GM21737 (cell line): ENCODE data around the gene FARS2.

Source experiments
- ATAC-seq: cut with Tn5 transposase; IDR thresholded peaks from one replicate; pipeline ENCODE4 v1.9.1; 2021; ENCODE audit warnings: mild to moderate bottlenecking, moderate library complexity; ENCODE audit not compliant: unreplicated experiment

FARS2 gene

DNA sequence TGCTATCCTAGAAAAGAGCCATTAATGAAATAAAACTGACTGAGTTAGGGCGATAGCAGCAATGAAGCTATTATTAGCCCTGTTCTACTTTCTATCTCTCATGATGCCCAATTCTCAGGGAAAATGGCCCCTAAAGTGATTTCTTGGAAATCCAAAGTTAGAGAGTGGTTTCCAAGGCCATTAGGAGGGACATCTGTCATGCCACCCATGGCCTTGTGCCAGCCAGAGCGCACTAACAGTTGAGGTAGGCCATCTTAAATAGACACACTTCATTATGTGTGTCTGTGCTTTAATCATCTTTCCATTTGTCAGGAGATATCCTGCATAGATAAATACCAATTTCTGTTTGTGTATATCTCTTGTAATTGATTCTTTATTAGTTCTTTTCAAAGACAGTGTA, 483.8 kb downstream of the FARS2 start:
- no peak for ATAC-seq

DNA sequence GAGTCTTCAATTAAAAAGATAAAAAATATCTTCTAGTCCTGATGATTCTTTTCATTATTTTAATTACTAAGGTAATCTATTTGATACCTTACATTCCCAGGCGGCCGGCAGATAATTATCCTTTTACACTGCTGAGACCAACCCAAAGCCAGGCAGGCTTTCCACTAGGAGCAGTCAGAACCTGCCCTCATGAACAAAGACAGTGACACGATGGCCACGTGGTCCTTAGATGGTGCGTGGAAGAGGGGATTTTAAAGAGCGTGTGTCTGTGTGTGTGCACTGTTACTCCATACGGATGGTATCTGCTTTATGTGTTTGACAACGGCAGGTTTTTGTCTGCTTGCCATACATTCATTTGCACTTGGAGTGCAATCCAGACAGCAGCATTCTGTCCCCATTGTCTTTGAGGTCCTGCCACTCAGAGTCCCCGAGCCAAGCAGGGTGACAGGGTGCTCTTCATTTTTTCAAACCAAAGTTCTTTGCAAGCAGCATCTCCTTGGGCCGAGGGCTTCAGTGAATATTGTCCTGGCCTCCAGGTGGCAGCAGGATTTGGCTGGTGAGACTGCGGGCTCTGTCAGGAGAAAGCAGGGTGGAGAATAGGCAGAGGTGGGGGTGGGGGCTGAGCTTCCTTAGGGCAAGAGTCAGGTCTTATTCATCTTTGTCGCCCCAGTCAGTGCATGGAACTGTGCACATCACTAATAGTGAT, 484.9 kb downstream of the FARS2 start:
- ATAC-seq, result no peak

- ATAC-seq, result no peak
Measured at GRCh38 chr6:5746759-5747130, 485.4 kb downstream of the FARS2 start.

DNA sequence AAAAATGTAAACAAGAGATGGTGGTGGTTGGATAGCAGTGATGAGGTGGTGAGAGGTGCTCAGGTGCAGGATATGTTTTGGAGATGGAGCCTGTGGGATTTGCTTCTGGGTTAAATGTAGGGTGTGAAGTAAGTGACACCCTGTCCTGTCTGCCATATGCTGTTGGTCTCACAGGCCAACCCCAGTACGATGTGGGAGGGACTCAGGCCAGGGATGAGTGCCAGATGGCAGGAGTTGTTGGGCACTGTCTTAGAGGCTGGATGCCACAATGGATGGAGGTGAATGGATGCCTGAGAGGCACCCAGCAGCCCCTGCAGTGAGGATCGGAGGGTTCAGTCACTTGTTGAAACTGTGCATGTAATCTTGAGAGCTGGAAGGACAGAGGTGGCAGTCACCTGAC, 486.1 kb downstream of the FARS2 start:
- no peak for ATAC-seq

- no peak for ATAC-seq
Measured at GRCh38 chr6:5749016-5749650, 487.8 kb downstream of the FARS2 start.

DNA sequence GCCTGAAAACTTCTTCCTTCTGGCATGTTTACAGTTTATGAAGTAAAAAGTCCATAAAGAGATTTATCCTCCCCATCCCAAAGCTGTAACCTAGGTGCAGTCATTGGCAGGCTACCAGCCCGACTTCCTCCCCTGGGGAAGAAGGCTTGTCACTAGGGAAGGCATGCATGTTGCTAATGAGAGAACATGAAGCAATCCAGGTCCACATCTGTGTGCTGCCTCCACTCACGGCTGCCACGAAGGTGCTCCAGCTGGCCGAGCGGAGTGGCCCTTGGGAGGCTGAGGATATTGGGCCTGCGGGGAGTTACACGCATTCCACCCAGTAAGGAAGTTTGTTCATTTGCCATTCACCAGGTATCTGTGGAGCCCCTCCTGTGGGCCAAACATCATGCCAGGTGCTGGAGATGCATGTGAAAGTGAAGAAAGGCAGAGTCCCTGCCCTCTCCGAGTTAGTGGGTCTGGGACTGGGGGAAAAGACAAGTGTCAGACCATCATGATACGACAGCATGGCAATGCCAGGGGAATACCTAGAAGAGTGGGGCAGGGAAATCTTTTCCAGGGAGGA, 488.4 kb downstream of the FARS2 start:
- no peak for ATAC-seq

DNA sequence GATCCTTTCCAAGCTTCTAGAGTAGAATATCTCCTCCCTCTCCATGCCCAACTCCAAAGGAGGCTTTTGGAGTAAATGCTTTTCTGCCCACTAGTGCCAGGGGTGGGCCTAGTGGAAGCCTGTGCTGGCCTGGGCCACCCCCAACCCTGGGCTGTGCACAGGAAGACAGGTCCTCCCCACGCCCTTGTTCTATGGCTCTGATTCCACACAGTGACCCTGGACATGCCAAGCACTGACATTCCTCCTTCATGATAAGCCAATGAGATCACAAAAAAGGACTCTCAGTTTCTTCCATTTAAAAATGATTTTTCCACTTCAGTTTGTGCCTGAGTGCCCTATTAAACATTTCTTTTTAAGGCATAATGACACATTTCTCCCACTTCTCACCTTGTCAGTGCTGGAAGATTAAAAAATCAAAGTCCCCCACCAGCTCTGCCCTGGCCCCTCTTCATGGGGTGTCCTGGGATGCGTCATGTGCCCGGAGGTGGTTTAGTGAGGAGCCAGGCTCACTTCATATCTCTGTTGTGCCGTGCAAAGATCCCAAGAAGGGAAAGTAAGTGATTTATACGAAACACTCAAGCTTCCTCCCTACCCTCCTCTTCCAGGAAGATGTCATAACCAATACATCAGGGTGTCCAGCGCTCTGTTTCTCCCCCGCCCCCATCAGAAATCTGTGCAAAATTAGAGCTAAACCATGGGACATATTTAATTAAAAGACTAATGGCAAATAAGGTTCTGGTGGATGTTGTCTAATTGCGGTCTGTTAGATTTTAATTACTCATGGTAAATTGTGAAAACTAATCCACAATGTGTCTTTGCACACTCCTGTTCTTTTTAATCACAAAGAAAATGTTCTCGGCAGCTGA, 490.4 kb downstream of the FARS2 start:
- no peak for ATAC-seq

DNA sequence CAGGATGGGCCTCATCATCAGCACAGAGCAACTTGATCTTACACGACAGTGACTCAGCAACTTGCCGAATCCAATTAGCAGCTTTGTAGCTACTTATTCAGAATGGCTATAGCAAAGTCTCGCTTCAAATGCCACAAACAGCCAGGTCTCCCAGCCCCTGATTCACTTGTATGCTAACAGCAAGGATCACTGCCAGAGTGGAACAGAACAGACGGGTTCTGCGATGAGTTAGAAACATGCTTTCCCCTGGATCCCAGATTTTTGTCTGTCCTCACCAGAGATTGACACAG, 491.0 kb downstream of the FARS2 start:
- no peak for ATAC-seq

DNA sequence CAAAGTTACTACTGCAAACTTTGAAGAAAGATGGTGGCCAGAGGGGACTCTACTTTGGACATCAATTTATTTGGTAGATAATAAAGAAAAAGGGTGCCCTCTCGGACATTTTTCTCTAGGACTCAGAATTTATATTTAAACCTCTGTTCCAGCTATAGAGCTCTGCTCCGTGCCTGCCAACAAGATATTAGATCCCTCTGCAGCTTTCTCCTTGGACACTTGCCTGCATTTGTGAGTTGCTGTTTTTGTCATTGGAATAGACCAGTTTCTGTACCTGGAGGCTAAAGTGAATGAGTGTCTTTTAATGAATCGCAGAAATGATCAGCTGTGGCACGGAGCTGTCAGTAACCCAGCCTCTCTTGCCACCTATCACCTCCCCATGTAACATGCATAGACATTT, 491.9 kb downstream of the FARS2 start:
- no peak for ATAC-seq

GRCh38 chr6:5754904-5755303, 493.6 kb downstream of the FARS2 start:
- no peak for ATAC-seq

- ATAC-seq, result no peak
Measured at GRCh38 chr6:5759571-5759970, 498.3 kb downstream of the FARS2 start.

DNA sequence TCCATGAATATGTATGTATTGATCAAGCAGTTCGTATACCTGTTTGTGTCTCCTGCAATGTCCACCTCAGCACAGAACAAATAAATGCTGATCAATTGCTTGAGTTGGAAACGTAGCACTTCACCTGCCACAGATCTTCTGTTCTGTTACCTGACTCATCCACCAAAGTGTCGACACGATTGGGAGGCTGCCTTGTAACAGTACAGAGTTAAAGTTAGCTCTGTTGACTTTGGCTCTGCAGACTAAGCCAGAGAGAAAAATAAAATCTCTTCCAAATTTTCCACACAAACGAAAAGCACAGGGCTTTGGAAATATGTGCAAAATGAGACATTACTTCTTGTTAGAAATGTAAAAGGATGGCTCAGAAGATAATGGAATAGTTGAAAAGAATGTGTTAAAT, 500.1 kb downstream of the FARS2 start:
- no peak for ATAC-seq

- ATAC-seq, result no peak
Measured at GRCh38 chr6:5762561-5762968, 501.3 kb downstream of the FARS2 start.

DNA sequence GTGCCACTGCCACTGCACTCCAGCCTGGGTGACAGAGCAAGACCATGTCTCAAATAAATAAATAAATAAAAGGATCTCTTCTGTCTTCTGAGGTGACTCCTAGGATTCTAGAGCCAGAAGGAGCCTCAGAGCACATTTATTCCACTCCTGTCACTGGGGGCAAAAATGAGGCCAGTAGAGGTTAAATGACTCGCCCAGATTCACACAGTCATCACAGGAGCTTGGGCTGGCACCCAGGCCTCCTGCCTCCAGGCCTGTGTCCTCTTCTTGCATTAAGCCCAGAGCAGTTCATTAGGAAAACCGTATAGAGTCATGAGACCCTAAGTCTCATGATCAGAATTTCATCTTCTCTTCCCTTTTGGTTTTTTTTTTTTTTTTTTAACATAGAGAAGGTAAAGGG, 502.1 kb downstream of the FARS2 start:
- ATAC-seq, result no peak

DNA sequence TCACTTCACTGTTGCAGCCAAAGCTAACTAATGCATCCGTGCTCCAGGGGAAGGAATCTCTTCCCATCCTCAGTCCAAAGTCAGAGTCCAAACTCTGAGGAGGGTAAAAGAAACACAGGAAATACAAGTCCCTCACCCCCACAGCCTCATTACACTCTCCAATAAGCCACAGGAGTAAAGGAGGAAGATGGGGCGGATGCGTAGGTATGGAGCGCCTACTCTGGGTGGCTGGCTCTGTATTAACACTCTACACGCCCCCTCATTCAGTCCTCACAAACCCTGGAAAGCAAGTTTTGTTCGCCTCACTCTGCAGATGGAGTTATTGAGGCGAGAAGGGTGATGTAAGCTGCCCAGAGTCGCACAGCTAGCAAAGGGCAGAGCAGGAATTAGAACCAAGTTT, 502.6 kb downstream of the FARS2 start:
- no peak for ATAC-seq

DNA sequence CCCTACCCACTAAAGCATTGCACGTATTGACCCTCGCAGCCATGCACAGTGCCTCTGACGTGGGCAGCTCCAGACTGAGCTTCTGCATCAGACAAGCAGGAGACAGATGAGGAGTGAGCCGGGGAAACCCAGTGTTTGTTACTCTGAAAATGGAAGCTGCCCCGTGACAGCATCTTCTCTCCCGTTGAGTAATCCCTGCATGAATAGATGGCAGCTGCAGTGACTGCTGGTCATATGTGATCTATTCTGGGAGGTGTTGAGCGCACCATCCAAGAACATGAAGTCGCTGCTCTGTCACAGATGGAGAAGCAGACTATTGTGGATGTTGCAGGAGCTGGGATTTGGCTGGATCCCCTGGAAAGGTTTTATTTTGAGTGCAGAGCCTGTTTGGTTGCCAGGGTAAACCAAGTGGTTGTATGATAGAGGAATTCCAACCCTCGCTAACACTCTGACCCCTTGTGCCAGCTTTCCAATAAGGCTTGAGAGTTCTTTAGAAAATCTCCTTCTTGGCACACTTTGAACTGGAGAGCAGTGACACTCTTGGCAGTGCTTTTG, 503.2 kb downstream of the FARS2 start:
- no peak for ATAC-seq

DNA sequence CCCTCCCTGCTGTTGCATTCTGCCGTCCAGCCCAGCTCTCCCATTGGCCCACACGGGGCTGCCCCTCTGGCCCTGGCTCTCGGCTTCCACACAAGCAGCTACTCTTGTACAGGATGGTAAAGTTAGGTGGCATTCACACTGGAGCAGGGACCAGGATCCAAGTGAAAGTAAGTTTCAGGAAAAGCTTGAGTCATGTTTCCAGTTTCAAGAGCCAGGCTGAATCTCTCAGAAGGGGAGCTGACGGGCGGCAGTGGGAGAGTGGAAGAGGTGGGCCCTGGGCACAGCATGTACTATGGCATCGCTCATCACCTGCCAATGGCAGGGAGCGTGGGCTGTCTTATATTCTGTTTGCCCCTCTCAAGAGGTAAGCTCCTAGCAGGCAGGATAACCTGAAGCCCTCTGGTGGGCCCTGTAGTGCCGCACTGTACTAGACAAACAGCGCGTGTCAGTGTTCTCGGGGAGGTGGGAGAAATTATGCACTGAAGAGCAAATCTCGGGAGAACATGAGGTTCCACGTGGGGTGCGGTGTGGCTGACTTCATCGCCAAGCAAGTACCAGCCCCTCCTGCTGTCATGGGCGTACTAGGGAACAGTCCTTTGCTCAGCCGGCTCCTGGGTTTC, 503.9 kb downstream of the FARS2 start:
- no peak for ATAC-seq

- ATAC-seq, result no peak
Measured at GRCh38 chr6:5766260-5766659, 504.9 kb downstream of the FARS2 start.

DNA sequence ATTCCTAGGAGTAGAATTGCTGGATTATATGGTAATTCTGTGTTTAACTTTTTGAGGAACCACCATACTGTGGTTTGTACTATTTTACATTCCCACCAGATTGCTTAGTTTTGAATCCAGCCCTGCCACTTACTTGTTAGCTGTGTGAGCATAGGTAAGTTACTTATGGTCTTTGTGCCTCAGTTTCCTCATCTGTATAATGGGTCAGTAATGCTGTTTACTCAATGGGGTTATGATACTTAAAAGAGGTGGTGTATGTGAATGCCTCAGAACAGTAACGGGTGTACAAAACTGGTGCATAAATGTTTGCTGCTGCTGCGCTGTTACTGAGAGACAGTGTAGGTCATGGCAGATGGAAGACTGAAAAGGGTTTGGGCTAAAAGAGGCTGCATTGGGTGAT, 506.2 kb downstream of the FARS2 start:
- ATAC-seq, result no peak

DNA sequence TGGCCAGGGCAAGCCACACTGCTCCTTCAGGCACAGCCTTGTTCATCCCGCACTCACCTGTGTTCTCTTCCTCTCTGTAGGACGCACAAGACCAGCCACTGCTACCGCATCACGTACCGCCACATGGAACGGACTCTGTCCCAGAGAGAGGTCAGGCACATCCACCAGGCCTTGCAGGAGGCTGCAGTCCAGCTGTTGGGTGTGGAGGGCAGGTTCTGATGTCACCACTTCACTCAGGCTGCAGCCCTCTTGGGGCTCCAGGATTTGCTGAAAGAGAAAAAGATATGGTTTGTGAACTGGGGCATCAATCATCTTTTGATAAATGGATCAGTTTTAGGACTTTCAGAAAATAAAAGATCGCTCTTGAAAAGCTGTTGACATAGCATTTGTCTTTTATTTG, 509.9 kb downstream of the FARS2 start:
- no peak for ATAC-seq

- no peak for ATAC-seq
Measured at GRCh38 chr6:5771759-5772390, 510.6 kb downstream of the FARS2 start.
